Measurements from ENCODE around the gene MCC.

The MCC gene

GRCh38 chr5:113189291-113189690, 299.0 kb downstream of the MCC start:
- Histone ChIP-seq H3K9me3 (ENCODE audit: severe bottlenecking) (no peaks in the 10 kb centered on the region), H3K4me3 (ENCODE audit: low read depth, low read length) (no peak overlapping the region), H3K27ac (no peak overlapping the region; the same call in 1 of the 2 replicates), H3K27me3 (ENCODE audit: insufficient read depth, low read depth, severe bottlenecking) (no peaks in the 10 kb centered on the region), H3K36me3 (peaks cover 87% of the 10 kb centered on the region)
- no peak for DNase-seq
- TF ChIP-seq, protein P1, sequence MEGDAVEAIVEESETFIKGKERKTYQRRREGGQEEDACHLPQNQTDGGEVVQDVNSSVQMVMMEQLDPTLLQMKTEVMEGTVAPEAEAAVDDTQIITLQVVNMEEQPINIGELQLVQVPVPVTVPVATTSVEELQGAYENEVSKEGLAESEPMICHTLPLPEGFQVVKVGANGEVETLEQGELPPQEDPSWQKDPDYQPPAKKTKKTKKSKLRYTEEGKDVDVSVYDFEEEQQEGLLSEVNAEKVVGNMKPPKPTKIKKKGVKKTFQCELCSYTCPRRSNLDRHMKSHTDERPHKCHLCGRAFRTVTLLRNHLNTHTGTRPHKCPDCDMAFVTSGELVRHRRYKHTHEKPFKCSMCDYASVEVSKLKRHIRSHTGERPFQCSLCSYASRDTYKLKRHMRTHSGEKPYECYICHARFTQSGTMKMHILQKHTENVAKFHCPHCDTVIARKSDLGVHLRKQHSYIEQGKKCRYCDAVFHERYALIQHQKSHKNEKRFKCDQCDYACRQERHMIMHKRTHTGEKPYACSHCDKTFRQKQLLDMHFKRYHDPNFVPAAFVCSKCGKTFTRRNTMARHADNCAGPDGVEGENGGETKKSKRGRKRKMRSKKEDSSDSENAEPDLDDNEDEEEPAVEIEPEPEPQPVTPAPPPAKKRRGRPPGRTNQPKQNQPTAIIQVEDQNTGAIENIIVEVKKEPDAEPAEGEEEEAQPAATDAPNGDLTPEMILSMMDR (IDR thresholded peaks at IDR 0.05; ENCODE audit: low read depth, low read length): no peak

DNA sequence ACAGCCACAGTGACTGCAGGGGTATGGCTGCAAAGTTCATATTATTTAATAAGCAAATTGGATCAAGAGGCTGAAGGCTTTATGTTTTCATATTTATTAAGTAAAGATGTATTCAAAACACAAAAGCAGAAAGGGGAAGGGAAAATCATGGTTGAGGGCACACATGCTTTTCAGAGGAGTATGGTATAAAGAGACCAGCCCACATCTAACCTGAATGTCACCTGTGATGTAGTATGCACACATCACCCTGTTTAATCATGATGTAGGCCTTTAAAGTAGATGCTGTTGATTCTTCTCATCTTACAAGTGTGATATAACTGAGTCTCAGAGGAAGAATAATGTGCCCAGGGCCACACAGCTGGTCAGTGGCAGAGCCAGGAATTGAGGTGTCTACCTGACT, 299.8 kb downstream of the MCC start:
- H3K4me3 ChIP-seq (ENCODE audit: low read depth, low read length): no peak overlapping the region
- H3K27me3 ChIP-seq (ENCODE audit: insufficient read depth, low read depth, severe bottlenecking): no peaks in the 10 kb centered on the region
- TF ChIP-seq, protein P1 (IDR thresholded peaks at IDR 0.05; ENCODE audit: low read depth, low read length): no peak
- DNase-seq: no peak
- peaks cover 78% of the 10 kb centered on the region for H3K36me3 ChIP-seq
- no peaks in the 10 kb centered on the region for H3K9me3 ChIP-seq (ENCODE audit: severe bottlenecking)
- 0 out of 2 replicates have a peak overlapping the region, but pooled peaks have one; percentile 18 for H3K27ac ChIP-seq

- no peaks in the 10 kb centered on the region for H3K27me3 ChIP-seq (ENCODE audit: insufficient read depth, low read depth, severe bottlenecking)
- TF ChIP-seq, protein P1 (IDR thresholded peaks at IDR 0.05; ENCODE audit: low read depth, low read length): no peak
- DNase-seq: no peak
- no peaks in the 10 kb centered on the region for H3K9me3 ChIP-seq (ENCODE audit: severe bottlenecking)
- H3K27ac ChIP-seq: 0 out of 2 replicates have a peak overlapping the region, but pooled peaks have one; percentile 17
- H3K36me3 ChIP-seq: peaks cover 73% of the 10 kb centered on the region
- no peak overlapping the region for H3K4me3 ChIP-seq (ENCODE audit: low read depth, low read length)
Observed at GRCh38 chr5:113187906-113188305, 300.3 kb downstream of the MCC start.

GRCh38 chr5:113186061-113186460, 302.2 kb downstream of the MCC start:
- no peak for DNase-seq
- H3K27me3 ChIP-seq (ENCODE audit: insufficient read depth, low read depth, severe bottlenecking): no peaks in the 10 kb centered on the region
- TF ChIP-seq, protein P1 (IDR thresholded peaks at IDR 0.05; ENCODE audit: low read depth, low read length): no peak

GRCh38 chr5:113183694-113184093, 304.6 kb downstream of the MCC start:
- no peaks in the 10 kb centered on the region for H3K9me3 ChIP-seq (ENCODE audit: severe bottlenecking)
- H3K36me3 ChIP-seq: peaks cover 67% of the 10 kb centered on the region
- DNase-seq: peak; percentile 77
- no peaks in the 10 kb centered on the region for H3K27me3 ChIP-seq (ENCODE audit: insufficient read depth, low read depth, severe bottlenecking)
- peak overlapping the region; percentile 90 for H3K27ac ChIP-seq
- peak overlapping the region; percentile 26 for H3K4me3 ChIP-seq (ENCODE audit: low read depth, low read length)
- TF ChIP-seq, protein P1 (IDR thresholded peaks at IDR 0.05; ENCODE audit: low read depth, low read length): no peak

More at GRCh38 chr5:113186061-113186460, 302.2 kb downstream of the MCC start:
- peak overlapping the region; percentile 90 for H3K27ac ChIP-seq
- H3K9me3 ChIP-seq (ENCODE audit: severe bottlenecking): no peaks in the 10 kb centered on the region
- peaks cover 71% of the 10 kb centered on the region for H3K36me3 ChIP-seq
- no peak overlapping the region for H3K4me3 ChIP-seq (ENCODE audit: low read depth, low read length)
